Heart right ventricle (tissue), 16 donors: ENCODE measurements around the gene SMIM5. TPM values are rescaled to one million over a fixed set of nuclear protein-coding genes. Genes with fewer than 3 reads are reported as not detected.

ENCODE experiments used
- ATAC-seq, 8 donors: fragments of 200-7000 bp; cut with Tn5 transposase; one replicate each; pipeline ENCODE4 v1.9.1; 2020; ENCODE audit warnings: mild to moderate bottlenecking in 8 of 8, moderate library complexity in 8 of 8, moderate number of reproducible peaks in 1 of 8
- DNase-seq, 2 donors: peaks; one replicate each; pipeline ENCODE4 v3.0.0-alpha.2; 2020
- H3K27ac ChIP-seq, 10 donors: fragments of 200-600 bp; sonication (generic) in 2 of 10; one replicate each; pipeline versions ENCODE4 v1.5.0 to v1.8.0; 2020 to 2022; ENCODE audit warnings: mild to moderate bottlenecking in 3 of 10
- H3K27me3 ChIP-seq, 7 donors: fragments of 200-600 bp; one replicate each; pipeline ENCODE4 v1.8.0; 2021 to 2022; ENCODE audit warnings: mild to moderate bottlenecking in 2 of 7
- H3K36me3 ChIP-seq, 9 donors: fragments of 200-600 bp; sonication (generic) in 1 of 9; one replicate each; pipeline versions ENCODE4 v1.5.0 to v1.8.0; 2020 to 2022; ENCODE audit warnings: mild to moderate bottlenecking in 2 of 9
- H3K4me1 ChIP-seq, 9 donors: fragments of 200-600 bp; sonication (generic) in 1 of 9; one replicate each; pipeline versions ENCODE4 v1.5.0 to v1.8.0; 2020 to 2022; ENCODE audit warnings: mild to moderate bottlenecking in 4 of 9
- H3K4me3 ChIP-seq, 10 donors: fragments of 200-600 bp; sonication (generic) in 2 of 10; one replicate each; pipeline versions ENCODE4 v1.5.0 to v1.8.0; 2020 to 2022; ENCODE audit warnings: mild to moderate bottlenecking in 7 of 10, moderate library complexity in 2 of 10
- H3K9me3 ChIP-seq, 11 donors: fragments of 200-600 bp in 10 of 11; sonication (generic) in 2 of 11; one replicate each; pipeline versions ENCODE4 v1.5.0 to v1.8.0; 2013 to 2022; ENCODE audit warnings: mild to moderate bottlenecking in 2 of 11, control low read depth in 1 of 11, moderate library complexity in 1 of 11
- WGBS, 2 donors: extraction: QIAGEN DNeasy Blood & Tissue Kit; methylation state at CpG; one replicate each; pipeline ENCODE4 v1.1.7; 2013; ENCODE audit warnings: inconsistent platforms in 1 of 2; 5-methylcytosine and 5-hydroxymethylcytosine counted together
- intact Hi-C, 10 donors: fragments of 100-400 bp; cut with DNase I; formaldehyde crosslinking; loops; one replicate each; pipeline versions ENCODE4 v1.11.1 to v1.14.2; 2022
- polyA plus RNA-seq, 2 donors: library from polyadenylated mRNA; stranded (reverse); fragments of 200-250 nt; gene quantifications; one replicate each; pipeline ENCODE4 v1.2.3, GENCODE V29; 2013
- total RNA-seq, 10 donors: library from RNA; stranded (reverse); fragmentation: NEBNext Ultra II Directional in 3 of 10; extraction: Animal tissue kit (Norgen Biotek cat#: 25700) in 3 of 10; gene quantifications; one replicate each; pipeline versions ENCODE4 v1.2.1 to v1.2.4, GENCODE V29; 2021 to 2023
- TF ChIP-seq, protein P1 (sequence below), 9 donors: fragments of 200-600 bp; sonication (generic) in 2 of 9; IDR thresholded peaks; one replicate each; pipeline versions ENCODE4 v1.5.0 to v1.8.0; 2021 to 2022; ENCODE audit warnings: antibody characterized with exemption in 9 of 9, mild to moderate bottlenecking in 5 of 9, moderate library complexity in 1 of 9
- donor health status: Arrhythmogenic right ventricular cardiomyopathy.
- donor health status: ischemic (EF 13 %, LVEDD 7.1; RV severe dilation, severe dysfunction).
- donor health status: healthy with polysubstance abuse.
- donor health status: DM: no; HTN: yes; CAD: no.
- donor health status: DM: no; HTN: no; CAD: no.
- donor health status: ischemic (EF 25% LVEDD 6.9; RV normal size, moderate dysfunction).
- donor health status: ischemic (EF 25% LVEDD 5.7; RV mildly dilated, moderate dysfunction).
- donor health status: healthy.
- donor health status: DM: yes; HTN: yes; CAD: no.
- donor health status: Ischemic cardiomyopathy.
- donor health status: ischemic (EF 35%, LVEDD 5.7; RV mildly dilated, moderate dysfunction).
- donor health status: nonischemic (EF 11% LVEDD 7.7; RV severe dilation, severe dysfunction).
- donor health status: DM: yes; HTN: yes; CAD: no.
- donor health status: PGD.
- donor health status: ischemic (EF 29% LVEDD 5.4; RV normal size, mild dysfunction).
- donor health status: nonischemic (EF 23%, LVEDD 6.1; RV moderate dilation, normal function).

The SMIM5 gene
- total and polyA plus RNA-seq, 12 donors: 1.9 to 19.2 (median 6.5) TPM

GRCh38 chr17:75605790-75606189 lies 27.4 kb upstream of the SMIM5 start:
- ATAC-seq: peak in 1 of 8 donors; percentile 29
- no peak for DNase-seq
- no peak overlapping the region for H3K27ac ChIP-seq
- H3K36me3 ChIP-seq: peaks cover 0 to 56% (median 0%) of the 10 kb centered on the region in 9 donors
- intact Hi-C loops: no loop called here
- H3K4me3 ChIP-seq: no peak overlapping the region
- TF ChIP-seq, protein P1, sequence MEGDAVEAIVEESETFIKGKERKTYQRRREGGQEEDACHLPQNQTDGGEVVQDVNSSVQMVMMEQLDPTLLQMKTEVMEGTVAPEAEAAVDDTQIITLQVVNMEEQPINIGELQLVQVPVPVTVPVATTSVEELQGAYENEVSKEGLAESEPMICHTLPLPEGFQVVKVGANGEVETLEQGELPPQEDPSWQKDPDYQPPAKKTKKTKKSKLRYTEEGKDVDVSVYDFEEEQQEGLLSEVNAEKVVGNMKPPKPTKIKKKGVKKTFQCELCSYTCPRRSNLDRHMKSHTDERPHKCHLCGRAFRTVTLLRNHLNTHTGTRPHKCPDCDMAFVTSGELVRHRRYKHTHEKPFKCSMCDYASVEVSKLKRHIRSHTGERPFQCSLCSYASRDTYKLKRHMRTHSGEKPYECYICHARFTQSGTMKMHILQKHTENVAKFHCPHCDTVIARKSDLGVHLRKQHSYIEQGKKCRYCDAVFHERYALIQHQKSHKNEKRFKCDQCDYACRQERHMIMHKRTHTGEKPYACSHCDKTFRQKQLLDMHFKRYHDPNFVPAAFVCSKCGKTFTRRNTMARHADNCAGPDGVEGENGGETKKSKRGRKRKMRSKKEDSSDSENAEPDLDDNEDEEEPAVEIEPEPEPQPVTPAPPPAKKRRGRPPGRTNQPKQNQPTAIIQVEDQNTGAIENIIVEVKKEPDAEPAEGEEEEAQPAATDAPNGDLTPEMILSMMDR (IDR thresholded peaks at IDR 0.05): no peak
- no peaks in the 10 kb centered on the region for H3K27me3 ChIP-seq
- no peaks in the 10 kb centered on the region for H3K9me3 ChIP-seq
- 86 to 89% methylated on average over 16 of the region's 16 CpGs for WGBS, 2 donors
- H3K4me1 ChIP-seq: peaks cover 0 to 6% (median 0%) of the 10 kb centered on the region in 9 donors

DNA sequence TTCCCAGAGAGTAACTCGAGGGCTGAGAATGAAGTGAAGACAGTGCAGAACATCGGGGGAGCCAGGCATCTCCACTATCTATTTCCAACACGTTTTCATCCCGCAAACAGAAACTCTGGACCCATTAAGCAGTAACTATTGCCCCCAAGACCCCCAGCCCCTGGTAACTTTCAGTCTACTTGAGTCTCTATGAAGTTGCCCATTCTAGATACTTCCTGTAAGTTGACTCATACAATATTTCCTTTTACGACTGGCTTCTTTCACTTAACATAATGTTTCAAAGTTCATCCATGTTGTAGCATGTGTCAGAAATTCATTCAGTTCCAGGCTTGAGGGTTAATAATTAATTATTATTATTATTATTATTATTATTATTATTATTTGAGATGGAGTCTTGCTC lies 26.1 kb upstream of the SMIM5 start:
- H3K36me3 ChIP-seq: peaks cover 0 to 59% (median 4%) of the 10 kb centered on the region in 9 donors
- ATAC-seq (no peak), DNase-seq (no peak)
- WGBS, 2 donors: 81 to 84% methylated on average over 5 of the region's 5 CpGs
- no peak overlapping the region for H3K4me3 ChIP-seq
- peaks cover 0 to 6% (median 0%) of the 10 kb centered on the region in 9 donors for H3K4me1 ChIP-seq
- H3K27me3 ChIP-seq: no peaks in the 10 kb centered on the region
- no peak overlapping the region for H3K27ac ChIP-seq
- H3K9me3 ChIP-seq: no peaks in the 10 kb centered on the region
- intact Hi-C loops: no loop called here
- TF ChIP-seq, protein P1 (IDR thresholded peaks at IDR 0.05): no peak

- Histone ChIP-seq H3K4me1 (no peaks in the 10 kb centered on the region), H3K27me3 (no peaks in the 10 kb centered on the region), H3K9me3 (no peaks in the 10 kb centered on the region), H3K27ac (no peak overlapping the region), H3K4me3 (no peak overlapping the region), H3K36me3 (peaks cover 0 to 78% (median 16%) of the 10 kb centered on the region in 9 donors)
- ATAC-seq (peak in 2 of 8 donors; percentile 8 to 16), DNase-seq (no peak)
- 89 to 91% methylated on average over 25 of the region's 25 CpGs for WGBS, 2 donors
- TF ChIP-seq, protein P1 (IDR thresholded peaks at IDR 0.05): no peak
- intact Hi-C loops: no loop called here
Measured at GRCh38 chr17:75610103-75610984, 22.9 kb upstream of the SMIM5 start.

DNA sequence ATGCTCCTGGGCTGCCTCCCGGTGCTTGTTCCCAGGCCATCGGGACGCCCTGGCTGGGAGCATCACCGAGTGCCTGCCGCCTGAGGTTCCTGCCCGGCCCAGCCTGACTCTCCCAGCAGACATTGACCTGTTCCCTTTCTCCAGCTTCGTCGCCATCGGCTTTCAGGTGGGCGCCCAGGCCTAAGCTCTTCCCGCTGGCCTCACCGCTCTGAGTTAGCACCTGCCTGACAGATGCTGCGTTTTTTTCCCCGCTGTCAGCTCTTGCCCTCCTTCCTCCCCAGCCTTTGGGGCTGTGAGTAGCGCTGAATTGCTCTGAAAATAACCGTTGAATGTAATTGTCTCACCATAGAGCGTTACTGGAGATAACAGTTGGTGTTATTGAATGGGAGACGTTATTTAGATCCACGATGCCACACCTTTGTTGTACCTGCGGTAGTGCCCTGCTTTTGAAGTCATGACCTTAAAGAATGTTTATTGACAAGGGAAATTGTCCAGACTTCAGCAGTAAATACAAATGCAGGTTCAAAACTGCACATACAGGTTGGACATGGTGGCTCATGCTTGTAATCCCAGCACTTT lies 21.3 kb upstream of the SMIM5 start:
- intact Hi-C loops: no loop called here
- Histone ChIP-seq H3K4me1 (no peaks in the 10 kb centered on the region), H3K27ac (no peak overlapping the region), H3K27me3 (no peaks in the 10 kb centered on the region), H3K9me3 (no peaks in the 10 kb centered on the region), H3K36me3 (peaks cover 0 to 90% (median 19%) of the 10 kb centered on the region in 9 donors), H3K4me3 (no peak overlapping the region)
- no peak for DNase-seq
- 93 to 94% methylated on average over 20 of the region's 20 CpGs for WGBS, 2 donors
- no peak for ATAC-seq
- TF ChIP-seq, protein P1 (IDR thresholded peaks at IDR 0.05): no peak
